NCI-H2107 treated with DMSO at 0.1 percent for 48 hours (cell line): ENCODE results near the gene PLXDC2.

Experiments used
- DNase-seq: peaks from one replicate; lab custom pipeline; 2025; ENCODE audit not compliant: unreplicated experiment; lab: John Stamatoyannopoulos, UW

PLXDC2 gene

GRCh38 chr10:19935176-19935575, 118.9 kb downstream of the PLXDC2 start:
- no peak for DNase-seq

- DNase-seq = no peak
Measured at GRCh38 chr10:19936289-19936688, 120.1 kb downstream of the PLXDC2 start.

- no peak for DNase-seq
Measured at GRCh38 chr10:19937989-19938388, 121.8 kb downstream of the PLXDC2 start.

- DNase-seq = no peak
Measured at GRCh38 chr10:19941206-19941880, 125.1 kb downstream of the PLXDC2 start.

- no peak for DNase-seq
Measured at GRCh38 chr10:19944911-19945663, 128.9 kb downstream of the PLXDC2 start.

- DNase-seq = no peak
Measured at GRCh38 chr10:19946245-19946644, 130.0 kb downstream of the PLXDC2 start.

- DNase-seq = no peak
Measured at GRCh38 chr10:19946791-19947190, 130.6 kb downstream of the PLXDC2 start.

- no peak for DNase-seq
Measured at GRCh38 chr10:19947215-19947614, 131.0 kb downstream of the PLXDC2 start.

GRCh38 chr10:19947656-19948055, 131.4 kb downstream of the PLXDC2 start:
- no peak for DNase-seq

GRCh38 chr10:19952224-19953010, 136.2 kb downstream of the PLXDC2 start:
- no peak for DNase-seq

GRCh38 chr10:19954601-19955000, 138.4 kb downstream of the PLXDC2 start:
- no peak for DNase-seq

GRCh38 chr10:19956516-19957032, 140.3 kb downstream of the PLXDC2 start:
- DNase-seq = no peak

GRCh38 chr10:19958787-19959186, 142.6 kb downstream of the PLXDC2 start:
- DNase-seq = no peak

GRCh38 chr10:19961076-19962053, 145.1 kb downstream of the PLXDC2 start:
- DNase-seq = no peak

- DNase-seq = no peak
Measured at GRCh38 chr10:19964625-19965024, 148.4 kb downstream of the PLXDC2 start.

GRCh38 chr10:19966751-19967150, 150.5 kb downstream of the PLXDC2 start:
- no peak for DNase-seq

- DNase-seq = no peak
Measured at GRCh38 chr10:19967981-19968380, 151.7 kb downstream of the PLXDC2 start.

GRCh38 chr10:19968745-19969144, 152.5 kb downstream of the PLXDC2 start:
- no peak for DNase-seq

GRCh38 chr10:19970256-19970655, 154.0 kb downstream of the PLXDC2 start:
- DNase-seq = no peak

- no peak for DNase-seq
Measured at GRCh38 chr10:19970717-19971116, 154.5 kb downstream of the PLXDC2 start.
